HG02884 (cell line): ENCODE measurements around the gene KCNH3.
A peak's percentile ranks its signal among the peaks of the same experiment; 100 is the strongest.

Experiments used
- ATAC-seq: cut with Tn5 transposase; IDR thresholded peaks from one replicate; pipeline ENCODE4 v1.9.1; 2021; ENCODE audit warnings: mild to moderate bottlenecking, moderate library complexity; ENCODE audit not compliant: unreplicated experiment

KCNH3 gene

DNA sequence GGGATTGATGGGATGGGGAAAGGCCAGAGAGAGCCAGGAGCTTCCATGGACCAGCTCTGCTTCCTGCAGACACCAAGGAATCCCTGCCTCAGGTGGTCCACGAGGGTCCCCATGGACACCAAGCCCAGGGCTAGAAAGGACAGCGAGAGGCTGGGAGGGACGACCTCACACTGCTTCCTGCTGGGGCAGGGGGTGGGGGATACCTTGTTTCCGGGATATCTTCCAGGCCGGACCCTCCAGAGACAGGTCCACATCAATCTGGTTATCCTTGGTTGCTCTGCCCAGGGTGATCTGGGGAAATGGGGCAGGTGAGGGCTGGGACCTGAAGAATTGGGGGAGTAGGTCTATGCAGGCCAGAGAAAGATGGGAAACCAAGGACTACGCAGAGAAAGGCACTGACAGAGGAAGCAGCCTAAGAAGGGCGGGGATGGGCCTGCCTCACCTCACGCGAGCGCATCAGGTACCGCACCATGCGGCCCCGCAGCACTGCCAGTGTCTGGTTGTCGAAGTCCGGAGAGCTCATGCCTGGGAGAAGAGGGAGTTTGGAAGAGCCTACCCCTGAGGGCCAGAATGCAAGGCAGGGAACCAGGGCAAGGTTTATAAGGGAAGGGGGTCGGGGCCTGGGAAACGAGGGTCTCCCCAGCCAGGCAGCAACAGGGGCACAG, 20.3 kb downstream of the KCNH3 start:
- ATAC-seq, result no peak

DNA sequence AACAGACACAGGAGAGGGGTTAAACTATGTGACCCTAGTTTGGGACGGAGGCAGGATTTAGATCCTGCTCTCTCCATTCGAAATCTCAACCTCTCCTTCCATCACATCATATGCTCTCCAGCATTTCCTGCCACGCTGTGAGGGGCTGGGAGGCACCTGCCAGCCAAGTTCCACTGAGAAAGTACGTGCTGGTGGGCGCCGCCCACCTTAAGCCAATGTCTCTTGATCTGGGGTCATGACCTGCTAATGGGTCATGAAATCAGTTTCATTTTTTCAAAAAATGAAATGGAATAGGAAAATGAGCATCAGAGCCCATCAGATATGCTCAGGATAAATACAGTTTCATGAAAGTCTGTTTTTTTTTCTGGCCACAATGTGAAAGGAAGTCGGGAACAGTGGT, 21.9 kb downstream of the KCNH3 start:
- ATAC-seq, result no peak

DNA sequence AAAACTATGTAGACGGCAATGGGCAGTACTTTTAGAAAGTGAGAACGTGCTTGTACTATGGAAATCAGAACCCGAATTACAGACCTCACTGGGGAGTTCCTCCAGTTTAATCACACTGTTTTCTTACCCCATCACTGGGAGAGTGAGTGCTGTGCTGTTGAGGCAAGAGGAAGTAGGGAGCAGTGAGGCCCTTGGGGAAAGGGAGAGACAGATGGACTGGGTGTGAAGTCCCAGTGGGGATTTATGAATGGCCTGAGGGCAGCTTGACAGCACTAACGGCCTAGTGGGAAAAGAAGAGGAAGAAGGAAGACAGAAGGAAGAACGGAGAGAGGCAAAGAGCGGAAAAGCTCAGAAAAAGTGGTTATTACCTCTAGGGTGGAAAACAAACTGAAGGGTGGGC, 23.4 kb downstream of the KCNH3 start:
- ATAC-seq, result no peak

DNA sequence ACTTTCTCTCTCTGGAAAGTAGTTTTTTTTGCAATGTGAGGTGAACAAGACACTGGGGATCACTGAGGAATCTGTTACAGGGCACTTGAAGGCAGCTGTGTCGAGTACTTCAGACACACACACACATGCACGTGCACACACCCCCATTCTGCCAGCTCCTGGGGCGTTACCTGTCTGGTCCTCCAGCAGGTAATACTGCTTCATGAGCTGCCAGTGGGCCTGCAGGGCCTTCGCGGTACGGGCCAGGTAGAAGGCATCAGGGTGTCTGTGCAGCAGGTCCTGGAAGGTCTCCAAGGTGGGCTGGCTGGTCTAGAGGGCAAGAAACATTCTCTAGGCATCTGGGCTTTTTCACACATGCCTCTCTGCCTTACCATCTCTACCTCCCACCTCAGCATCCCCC, 24.0 kb downstream of the KCNH3 start:
- no peak for ATAC-seq

DNA sequence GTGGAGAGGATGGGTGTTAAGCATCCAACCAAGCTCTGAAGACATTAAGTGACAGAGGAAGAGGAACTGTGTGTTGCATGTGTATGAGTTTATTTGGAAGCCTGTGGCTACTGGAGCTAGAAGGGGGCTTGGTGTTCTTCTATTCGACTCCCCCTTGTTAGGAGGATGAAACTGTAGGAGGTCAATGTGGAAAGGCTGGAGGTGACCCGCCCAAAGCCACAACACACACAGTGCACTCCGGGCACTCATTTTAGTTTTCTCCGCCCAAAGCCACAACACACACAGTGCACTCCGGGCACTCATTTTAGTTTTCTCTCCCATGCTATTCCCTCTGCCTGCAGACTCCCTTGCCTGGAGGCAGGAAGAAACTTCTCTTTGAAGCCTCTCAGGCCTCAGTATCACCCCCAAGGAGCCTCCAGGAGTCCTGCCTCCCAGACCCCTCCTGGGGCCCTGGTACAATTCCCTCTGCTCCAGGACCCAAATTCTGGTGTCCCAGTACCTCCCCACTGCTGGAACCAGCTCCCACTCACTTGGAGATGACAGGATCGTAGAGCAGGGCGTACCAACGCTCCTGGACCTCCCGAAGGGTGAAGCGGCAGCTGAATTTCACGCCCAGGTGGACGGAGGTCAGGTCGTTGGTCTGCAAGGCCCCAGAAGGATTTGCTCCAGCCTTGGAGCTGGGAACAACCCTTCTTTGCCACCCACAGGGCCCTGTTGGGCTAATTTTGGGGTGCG, 25.3 kb downstream of the KCNH3 start:
- ATAC-seq, result no peak

DNA sequence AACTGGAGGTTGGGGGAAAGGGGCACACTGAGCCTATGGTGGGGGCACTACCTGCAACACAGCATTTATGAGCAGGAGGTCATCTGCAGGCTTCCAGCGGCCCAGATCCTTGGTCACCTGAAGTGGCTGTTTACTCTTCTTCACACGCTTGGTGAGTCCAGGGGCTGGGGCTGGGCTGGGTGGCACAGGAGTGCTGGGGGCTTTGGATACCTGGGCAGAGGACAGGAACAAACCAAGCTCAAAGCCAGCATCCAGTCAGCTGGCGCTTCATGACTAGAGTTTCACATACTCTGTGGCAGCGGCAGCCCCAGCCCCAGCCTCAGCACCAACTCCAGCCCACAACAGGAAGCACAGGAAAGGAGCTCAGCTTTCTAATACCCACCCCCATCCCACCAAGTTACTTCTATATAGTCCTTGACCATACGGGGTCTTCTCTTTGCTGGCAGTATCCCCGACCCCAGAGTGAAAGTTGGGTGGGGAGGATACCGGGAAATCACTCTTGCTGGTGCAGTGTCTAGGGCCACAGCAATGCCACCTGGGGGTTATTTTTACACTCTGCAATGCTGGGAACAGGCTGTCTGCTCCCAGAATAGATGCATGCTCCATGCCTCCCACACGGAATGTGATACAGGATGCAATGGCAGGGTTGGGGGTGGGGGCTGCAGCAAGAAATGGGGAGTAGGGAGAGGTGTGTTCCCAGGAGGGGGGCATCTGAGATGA, 26.0 kb downstream of the KCNH3 start:
- no peak for ATAC-seq

DNA sequence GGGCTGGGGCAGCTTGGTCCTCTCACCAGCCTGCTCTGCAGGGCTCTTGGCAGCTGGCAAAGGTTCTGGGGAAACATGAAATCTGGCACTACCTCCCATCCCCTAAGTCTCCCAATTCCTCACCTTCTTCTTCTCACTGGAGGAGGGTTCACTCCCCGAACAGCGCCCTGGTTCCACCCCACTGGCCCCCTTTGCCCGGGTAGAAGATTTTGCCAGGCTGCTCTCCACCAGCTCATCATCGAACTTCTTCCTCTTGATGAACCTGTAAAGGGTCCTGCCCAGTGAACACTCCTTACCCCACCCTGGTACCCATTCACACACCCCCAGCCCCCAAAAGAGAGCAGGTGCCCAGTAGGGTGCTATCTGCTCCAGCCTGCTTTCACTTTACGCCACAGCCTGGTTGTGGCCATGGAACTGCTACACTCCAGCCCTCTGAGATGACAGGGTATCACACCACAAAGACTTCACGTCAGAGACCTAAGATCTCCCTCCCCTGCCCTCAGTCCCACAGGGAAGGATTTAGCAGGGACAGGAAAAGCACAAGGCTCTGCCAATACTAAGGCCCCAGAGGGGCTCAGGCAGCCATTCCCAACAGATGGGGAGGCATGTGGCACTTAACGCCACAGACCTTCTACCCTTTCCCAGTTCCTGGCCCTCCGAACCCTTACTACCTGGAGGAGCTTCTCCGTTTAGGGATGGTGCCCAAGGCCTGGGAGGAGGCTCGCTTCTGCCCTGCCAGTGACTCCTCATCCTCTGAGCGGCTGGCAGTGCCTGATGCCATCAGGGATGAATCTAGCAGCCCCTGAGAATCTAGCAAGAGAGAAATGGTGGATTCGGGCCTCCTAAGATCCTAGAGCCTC, 26.8 kb downstream of the KCNH3 start:
- no peak for ATAC-seq

DNA sequence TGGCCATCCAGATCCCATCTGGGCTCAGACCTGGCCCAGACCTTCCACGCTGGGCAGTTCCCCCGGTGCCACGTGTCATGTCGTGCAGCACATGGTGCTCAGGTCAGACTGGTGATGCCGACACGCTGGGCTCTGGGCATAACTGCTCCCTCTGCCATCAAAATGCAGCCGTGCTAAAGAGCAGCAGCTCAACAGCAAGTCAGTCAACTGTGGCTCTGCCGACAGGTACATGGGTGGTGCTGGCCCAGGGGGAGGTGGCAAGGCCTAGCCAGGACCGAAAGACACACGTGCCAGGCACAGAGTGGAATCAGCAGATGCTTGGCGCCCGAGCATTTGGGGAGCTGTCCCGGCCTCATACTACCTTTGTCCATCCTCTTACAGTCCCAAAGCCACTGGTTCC, 27.5 kb downstream of the KCNH3 start:
- no peak for ATAC-seq

DNA sequence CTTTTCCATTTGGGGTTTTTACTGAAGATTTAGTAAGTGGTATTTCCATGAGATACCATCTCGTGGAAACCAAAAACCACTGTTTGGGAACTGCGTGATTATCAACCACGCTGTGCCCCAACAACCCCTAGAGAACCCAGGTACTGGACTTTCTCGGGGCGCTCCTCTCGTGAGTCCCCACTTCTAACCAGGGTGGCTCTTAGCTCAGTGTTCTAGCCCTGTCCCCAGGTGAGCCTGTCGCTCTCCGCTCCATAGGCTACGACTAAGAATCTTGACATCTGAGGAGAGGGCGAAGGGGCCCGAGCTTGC, 28.4 kb downstream of the KCNH3 start:
- ATAC-seq, result peak; percentile 5

DNA sequence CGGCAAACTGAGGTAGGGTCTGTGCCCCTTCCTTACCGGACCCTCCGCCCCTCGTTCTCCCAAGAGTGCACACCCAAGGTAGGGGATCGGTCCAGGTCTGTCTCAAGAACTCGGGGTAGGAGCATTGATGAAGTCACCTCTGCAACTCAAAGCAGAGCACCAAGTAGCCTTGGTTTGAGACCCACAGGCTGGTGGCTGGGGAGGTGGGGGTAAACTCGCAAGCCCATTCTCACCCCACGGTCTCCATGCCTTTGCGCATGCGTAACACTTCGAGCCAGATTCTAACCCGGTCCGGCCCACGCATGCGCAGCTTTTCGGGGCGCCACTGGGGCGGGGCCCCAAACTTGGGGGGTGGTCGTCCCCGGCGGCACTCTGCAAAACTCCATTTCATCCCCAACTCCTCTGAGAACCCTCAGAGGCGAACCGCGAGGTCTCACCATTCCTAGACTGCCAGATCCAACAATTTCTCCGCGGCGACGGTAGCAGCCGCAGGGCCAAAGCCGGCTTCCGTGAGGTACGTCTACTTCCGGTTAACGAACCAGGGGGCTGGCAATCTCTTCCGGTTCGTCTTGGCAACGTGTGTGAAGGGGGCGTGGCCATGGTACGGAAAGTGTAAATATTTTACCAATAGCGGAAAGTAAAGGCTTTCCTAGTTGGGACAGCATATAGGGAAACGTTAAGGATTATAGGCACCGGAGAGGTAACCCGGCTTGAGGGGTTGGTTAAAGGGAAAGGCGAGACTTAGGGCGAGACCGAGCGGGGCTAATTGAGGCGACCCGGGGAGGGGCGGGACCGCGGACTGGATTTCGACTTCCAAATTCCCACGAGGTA, 29.0 kb downstream of the KCNH3 start, which contains the start of gene MCRS1:
Gene MCRS1 (minus strand): TSS at position 532 of the 831 bp plus-strand sequence. CDS start 1,411 bp downstream, outside the sequence.
- ATAC-seq, result peak; percentile 75

DNA sequence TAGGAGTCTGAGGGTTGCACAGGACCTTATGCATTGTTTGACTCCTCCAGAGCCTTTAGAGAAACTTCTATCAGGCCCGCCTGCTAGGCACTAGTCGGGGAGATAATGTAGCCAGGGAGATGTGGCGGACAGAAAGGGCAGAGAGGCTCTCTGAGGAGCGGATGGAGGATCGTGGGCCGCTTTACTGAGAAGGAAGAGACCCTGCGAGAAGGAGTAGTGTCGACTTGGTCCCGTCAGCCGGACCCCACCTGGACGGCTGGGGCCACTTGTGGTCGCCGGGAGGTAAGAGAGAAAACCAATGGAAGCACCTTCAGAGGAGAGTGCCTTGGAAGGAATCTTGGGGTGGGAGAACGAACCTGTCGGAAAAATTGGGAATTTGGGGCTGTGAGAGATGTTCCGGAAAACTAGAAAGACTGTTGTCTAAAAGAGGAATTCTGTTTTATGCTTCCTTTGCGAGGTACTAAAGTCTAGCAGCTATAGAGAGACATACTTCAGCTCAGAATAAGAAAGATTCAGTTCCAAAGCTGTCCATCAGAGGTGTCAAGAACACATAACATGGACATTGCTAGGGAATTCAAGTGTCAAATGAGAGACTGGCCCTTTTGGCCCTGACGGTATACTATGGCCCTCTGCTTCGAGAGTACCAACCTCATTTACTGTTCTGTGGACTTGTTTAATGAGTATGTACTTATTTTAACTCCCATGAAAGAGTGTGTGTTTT, 29.8 kb downstream of the KCNH3 start:
- peak; percentile 17 for ATAC-seq

DNA sequence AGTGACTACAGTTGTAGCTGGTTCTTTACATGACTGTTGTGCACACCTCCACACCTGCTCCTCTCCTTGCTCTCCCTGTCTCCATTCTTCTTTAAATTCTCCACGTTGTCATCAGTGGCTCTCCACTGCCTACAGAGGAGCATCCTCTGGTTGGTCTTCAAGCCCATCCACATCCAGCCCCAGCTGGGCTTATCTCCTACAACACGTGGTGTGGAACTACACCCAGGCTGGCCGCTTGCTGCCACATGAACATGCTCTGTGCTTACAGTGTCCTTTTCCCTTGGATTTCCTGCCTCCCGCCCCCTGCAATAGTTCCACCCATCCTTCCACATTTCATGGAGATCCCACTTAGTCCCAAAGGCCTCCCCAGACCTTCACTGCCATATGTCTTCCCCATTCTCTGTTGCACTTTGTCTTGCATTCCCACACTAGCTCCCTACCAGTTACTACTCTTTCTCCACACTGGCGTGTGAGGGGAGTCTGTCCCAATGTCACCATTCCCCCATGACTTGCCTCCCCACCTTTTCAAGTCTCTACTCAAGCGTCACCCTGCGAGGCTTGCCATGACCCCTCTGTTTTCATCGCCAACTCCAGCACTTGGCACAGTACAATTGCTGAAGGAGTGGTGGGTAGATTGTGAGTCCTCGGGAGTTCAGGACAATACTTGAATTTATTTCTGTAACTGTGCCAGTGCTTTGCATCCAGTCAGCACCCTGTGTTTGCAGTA, 38.9 kb downstream of the KCNH3 start:
- no peak for ATAC-seq

DNA sequence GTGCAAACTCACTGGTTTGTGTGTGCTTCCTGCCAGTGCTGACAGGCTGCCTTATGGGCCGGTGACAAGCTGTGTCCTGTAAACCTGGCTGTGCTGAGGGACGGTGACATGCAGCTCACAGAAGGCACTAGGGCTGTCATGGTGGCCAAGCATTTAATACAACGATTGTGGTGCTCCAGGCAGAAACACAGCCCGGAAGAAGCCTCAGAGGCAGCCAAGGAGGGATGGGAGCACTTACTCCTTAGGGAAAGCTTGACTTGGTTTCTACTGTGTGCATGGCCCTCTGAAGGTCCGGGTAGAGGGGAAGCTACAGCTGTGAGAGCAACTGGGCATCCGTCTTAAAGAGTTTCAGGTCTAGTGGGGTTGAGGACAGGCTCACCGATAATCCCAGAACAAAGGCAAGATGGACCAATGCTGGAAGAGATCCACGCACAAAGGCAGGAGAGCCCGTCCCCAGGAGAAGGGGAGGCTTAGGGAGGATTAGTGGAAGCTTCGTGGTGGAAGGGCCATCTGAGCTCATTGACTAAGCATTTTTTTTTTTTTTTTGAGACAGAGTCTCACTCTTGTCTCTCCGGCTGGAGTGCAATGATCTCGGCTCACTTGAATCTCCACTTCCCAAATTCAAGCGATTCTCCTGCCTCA, 39.8 kb downstream of the KCNH3 start:
- no peak for ATAC-seq

DNA sequence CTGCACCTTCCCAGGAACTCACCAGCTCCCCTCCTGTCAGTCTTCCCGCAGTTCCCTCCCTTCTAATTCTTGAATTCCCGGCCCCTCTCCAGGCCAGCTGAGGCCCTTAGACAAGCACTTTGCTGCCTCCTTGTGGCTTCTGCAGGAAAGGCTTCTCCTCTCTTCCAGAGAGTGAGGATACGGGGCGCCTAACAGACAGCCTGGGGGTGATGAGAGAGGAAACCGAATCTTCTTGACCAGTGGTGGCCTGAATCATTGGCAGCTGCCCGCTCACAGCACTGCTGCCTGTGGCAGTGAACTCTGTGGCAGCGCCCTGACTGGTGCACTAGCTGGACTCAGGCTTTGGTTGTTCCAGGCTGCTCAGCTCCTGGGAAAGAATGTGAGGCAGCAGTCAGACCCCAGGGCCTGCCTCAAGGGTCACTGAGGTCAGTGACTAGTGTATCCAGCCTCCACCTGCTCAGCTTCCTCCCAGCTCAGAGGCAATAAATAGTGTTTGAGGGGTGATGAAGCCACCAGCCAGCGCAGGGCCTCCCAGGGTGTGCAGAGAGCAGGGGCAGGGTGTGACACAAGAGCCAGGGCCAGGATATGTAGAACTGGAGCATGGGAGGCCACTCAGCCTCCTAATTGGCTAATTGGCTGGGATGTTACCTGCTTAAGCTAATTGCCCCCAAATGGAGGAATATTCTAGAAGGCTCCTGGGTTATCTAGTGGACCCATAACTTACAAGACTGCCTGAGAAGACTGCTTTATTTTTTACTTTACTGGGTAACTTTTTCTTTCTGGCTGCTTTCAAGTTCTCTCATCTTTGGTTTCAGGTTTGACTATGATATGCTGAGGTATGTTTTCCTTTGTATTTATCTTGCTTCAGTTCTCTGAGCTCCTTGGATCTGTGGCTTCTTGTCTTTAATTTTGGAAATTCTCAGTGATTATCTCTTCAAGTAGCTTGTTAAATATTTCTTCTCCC, 42.0 kb downstream of the KCNH3 start:
- ATAC-seq, result no peak

DNA sequence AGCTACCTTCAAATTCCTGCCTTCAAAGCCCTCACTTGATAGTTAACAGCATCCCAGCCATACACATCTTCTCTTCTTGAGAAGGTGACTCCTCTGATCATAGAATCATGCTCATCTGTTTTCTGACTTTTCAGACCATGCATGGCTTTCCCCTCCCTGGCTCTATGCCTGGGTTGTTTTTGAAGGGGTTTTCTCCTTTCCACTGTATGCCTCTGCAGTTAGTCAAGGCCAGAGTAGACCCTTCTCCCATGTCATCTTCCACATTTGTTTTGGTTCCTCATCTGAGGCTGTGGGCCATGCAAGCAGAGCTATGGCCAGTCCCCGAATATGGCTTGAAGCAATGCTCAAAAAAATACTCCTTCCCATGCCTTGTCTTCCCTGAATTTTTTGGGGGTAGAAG, 43.4 kb downstream of the KCNH3 start:
- no peak for ATAC-seq

DNA sequence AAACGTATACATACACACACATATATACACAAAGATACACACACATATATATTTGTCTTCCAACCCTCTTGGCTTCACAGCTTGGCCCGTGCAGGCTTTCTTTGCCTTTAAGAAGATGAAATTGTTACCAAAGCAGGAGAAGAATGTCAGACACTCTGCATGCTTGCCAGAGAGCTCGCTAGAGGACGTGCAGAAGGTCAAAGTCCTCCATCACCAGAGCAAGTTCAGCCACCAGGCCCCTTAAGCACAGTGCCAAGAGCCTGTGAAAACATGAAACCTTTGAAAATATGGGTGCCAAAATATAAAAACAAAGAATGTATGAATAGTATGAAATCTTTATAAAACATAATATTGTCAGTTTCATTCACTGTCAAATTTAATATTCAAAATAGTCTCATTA, 44.0 kb downstream of the KCNH3 start:
- no peak for ATAC-seq

DNA sequence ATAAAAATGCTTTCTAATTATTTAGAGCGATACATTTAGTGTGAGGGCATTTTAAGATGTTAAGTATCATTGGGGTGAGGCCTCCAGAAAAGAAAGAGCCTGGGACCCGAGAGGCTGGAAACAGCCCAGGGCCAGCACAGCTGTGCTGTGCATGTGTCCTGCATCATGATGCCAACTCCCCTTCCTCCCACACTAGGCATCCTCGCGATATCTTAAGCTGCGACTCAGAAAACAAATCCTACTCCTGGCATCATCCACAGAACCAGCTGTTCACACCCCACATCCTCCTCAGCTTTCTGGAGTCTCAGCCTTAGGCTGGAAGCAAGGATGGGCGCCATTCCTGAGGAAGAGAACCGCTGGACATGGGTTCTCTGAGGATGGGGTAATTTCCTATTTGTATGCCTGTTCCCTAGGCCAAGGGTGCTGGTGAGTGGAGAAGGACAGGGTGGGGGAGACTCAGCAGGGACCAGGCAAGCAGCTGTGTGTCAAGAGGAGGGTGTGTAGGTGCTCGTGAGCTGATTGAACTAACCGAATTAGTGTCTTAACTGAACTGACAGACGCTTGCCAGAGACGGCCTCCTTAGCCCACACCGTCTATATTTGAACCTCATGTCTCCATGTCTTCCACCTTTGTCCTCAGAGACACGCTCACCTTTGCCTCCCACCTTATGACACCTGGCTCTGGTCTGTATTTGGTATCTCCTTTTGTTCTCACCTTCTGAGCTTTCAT, 44.7 kb downstream of the KCNH3 start:
- no peak for ATAC-seq
